ENCODE results near the gene SMARCAD1. TPM values are rescaled to one million over a fixed set of nuclear protein-coding genes. Genes with fewer than 3 reads are reported as not detected.
A peak's percentile ranks its signal among the peaks of the same experiment; 100 is the strongest.

The SMARCAD1 gene
- total RNA-seq, 1 experiment from 2014 or later: 57.1 TPM

DNA sequence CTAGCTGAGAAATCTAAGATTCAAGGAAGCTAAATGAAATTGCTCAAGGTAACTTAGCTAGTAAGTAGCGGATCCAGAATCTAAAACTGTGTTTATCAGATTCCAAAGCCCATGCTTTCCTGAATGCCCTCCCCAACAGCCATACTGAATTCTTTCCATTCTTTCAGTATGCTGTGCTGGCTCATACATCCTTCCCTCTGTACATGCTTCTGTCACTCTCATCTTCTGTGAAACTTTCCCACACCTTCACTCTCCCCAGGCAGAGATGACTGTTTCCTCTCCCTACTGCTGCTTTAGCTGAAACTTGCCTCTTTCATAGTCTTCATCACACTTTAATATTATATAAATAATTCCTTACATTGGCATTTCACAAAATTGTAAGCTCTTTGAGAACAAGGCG lies 39.3 kb upstream of the SMARCAD1 start:
- H3K4me1 Mint-ChIP-seq: peaks cover 31% of the 10 kb centered on the region in 2 experiments
- no peak overlapping the region for H3K4me2 ChIP-seq (ENCODE audit: insufficient read depth, insufficient read length, low read length)
- H3K18ac ChIP-seq (ENCODE audit: insufficient read length, low read depth, low read length): peak overlapping the region; percentile 70
- no peaks in the 10 kb centered on the region for H3K79me2 ChIP-seq (ENCODE audit: insufficient read depth, low read length)
- H2BK120ac ChIP-seq (ENCODE audit: low read depth, low read length, poor library complexity, severe bottlenecking): peak overlapping the region; percentile 36
- H2AK5ac ChIP-seq (ENCODE audit: insufficient read length, low read length): no peak overlapping the region
- no peak overlapping the region for H3K27ac Mint-ChIP-seq
- no peak overlapping the region for H3K56ac ChIP-seq (ENCODE audit: insufficient read length, low read depth, low read length)
- no peak overlapping the region for H3K27ac ChIP-seq (ENCODE audit: insufficient read length, low read depth, low read length)
- no peak overlapping the region for H3T11ph ChIP-seq (ENCODE audit: low read length)
- no peak overlapping the region for H2AFZ ChIP-seq (ENCODE audit: low read length)
- TF ChIP-seq, protein P1, sequence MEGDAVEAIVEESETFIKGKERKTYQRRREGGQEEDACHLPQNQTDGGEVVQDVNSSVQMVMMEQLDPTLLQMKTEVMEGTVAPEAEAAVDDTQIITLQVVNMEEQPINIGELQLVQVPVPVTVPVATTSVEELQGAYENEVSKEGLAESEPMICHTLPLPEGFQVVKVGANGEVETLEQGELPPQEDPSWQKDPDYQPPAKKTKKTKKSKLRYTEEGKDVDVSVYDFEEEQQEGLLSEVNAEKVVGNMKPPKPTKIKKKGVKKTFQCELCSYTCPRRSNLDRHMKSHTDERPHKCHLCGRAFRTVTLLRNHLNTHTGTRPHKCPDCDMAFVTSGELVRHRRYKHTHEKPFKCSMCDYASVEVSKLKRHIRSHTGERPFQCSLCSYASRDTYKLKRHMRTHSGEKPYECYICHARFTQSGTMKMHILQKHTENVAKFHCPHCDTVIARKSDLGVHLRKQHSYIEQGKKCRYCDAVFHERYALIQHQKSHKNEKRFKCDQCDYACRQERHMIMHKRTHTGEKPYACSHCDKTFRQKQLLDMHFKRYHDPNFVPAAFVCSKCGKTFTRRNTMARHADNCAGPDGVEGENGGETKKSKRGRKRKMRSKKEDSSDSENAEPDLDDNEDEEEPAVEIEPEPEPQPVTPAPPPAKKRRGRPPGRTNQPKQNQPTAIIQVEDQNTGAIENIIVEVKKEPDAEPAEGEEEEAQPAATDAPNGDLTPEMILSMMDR (conservative IDR thresholded peaks at IDR 0.05): no peak
- H3K9me3 ChIP-seq (ENCODE audit: control insufficient read depth, low read depth, low read length): no peaks in the 10 kb centered on the region
- H4K20me1 ChIP-seq (ENCODE audit: control insufficient read depth, insufficient read depth, insufficient read length): no peaks in the 10 kb centered on the region
- H3K4me3 Mint-ChIP-seq: no peak overlapping the region
- no peak for DNase-seq
- H3K4ac ChIP-seq (ENCODE audit: low read depth, low read length): no peak overlapping the region
- H3K36me3 Mint-ChIP-seq (ENCODE audit: insufficient read depth in 1 of 3, low read depth in 3 of 3): peaks cover 0 to 7% (median 4%) of the 10 kb centered on the region in 3 experiments; a peak in 2 of 7 replicates
- H3K23me2 ChIP-seq (ENCODE audit: insufficient read length, low read depth, low read length, poor library complexity, severe bottlenecking): no peaks in the 10 kb centered on the region
- no peak overlapping the region for H4K5ac ChIP-seq (ENCODE audit: insufficient read length, low read depth, low read length)
- no peak overlapping the region for H4K8ac ChIP-seq (replicated peaks; ENCODE audit: insufficient read length, low read depth, low read length)
- no peak overlapping the region for H2BK15ac ChIP-seq (ENCODE audit: low read depth, low read length)
- H3K79me1 ChIP-seq (ENCODE audit: insufficient read depth, low read depth, low read length, poor library complexity, severe bottlenecking): no peaks in the 10 kb centered on the region
- H3K4me1 ChIP-seq (ENCODE audit: insufficient read depth, low read length): no peaks in the 10 kb centered on the region; the same call in 1 of the 2 replicates
- no peak overlapping the region for H3K23ac ChIP-seq (ENCODE audit: insufficient read length, low read depth, low read length)
- H4K91ac ChIP-seq (ENCODE audit: insufficient read length, low read depth, low read length): no peak overlapping the region
- no peak overlapping the region for H3K14ac ChIP-seq (ENCODE audit: insufficient read depth, low read length)
- H3K9ac ChIP-seq (ENCODE audit: extremely low read depth, insufficient read length, low read length): no peak overlapping the region
- H2BK5ac ChIP-seq (ENCODE audit: insufficient read length, low read length): no peak overlapping the region
- H2BK12ac ChIP-seq (ENCODE audit: insufficient read length, low read depth, low read length): no peak overlapping the region
- peaks cover 2 to 8% of the 10 kb centered on the region in 2 experiments; a peak in 3 of 5 replicates for H3K9me3 Mint-ChIP-seq
- no peaks in the 10 kb centered on the region for H3K27me3 Mint-ChIP-seq (ENCODE audit: low read depth)
- H3K27me3 ChIP-seq (ENCODE audit: insufficient read depth, low read length): no peaks in the 10 kb centered on the region
- H2BK20ac ChIP-seq (ENCODE audit: low read depth, low read length, poor library complexity, severe bottlenecking): no peak overlapping the region
- no CpG with 5 or more reads among the region's 2 CpGs for WGBS (ENCODE audit: extremely low coverage, insufficient read length, low lambda C conversion rate)
